ENCODE data around the gene ATXN1.
A peak's percentile ranks its signal among the peaks of the same experiment; 100 is the strongest.

ATXN1 gene

DNA sequence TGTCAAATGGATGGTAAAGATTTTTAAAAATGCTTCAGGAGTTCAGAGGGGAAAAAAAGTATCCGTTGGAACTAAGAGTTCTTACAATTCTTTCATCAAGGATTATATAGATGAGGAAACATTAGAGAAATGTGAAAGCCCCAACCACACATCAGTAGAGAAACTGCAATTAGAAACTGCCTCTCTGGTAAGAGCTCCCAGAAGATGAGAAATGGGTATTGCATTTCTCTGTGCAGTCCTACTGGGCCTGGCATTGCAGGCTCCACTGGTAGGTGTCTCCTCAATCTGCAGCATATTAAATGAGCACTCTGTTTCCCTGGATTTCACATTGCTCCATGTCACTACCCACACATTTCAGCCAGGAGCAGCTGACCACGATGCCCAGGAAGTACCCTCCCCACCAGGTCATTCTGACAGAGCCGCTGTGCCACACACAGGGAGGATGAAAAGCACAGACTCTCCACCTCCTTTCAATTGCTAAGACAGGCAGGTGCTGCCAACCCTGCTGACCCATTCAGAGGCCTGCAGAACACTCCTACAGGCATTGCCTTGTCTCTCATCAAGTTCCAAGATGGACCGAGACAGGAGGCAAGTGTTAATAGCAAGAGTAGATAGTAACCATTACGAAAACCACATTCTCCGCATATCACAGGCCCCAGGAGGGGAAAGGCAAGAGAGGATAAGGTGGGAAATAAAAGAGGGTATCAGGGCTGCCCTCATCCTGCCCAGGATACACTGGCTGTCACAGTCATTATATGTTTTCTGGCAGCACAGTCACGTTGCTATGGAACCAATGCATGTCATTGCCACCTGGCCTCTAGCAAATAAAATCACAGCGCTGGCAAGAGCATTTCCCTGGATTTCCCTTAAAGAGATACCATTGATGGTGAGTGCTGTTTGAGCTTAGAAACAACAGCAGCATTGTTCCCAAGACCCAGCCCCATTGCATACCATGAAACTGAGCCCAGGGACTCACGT lies 241.7 kb downstream of the ATXN1 start:
- peak; percentile 89 for DNase-seq

- DNase-seq = no peak
Measured at GRCh38 chr6:16518265-16518664, 243.0 kb downstream of the ATXN1 start.

GRCh38 chr6:16514249-16514648 lies 247.0 kb downstream of the ATXN1 start:
- DNase-seq = no peak

- DNase-seq = no peak
Measured at GRCh38 chr6:16512544-16513290, 248.5 kb downstream of the ATXN1 start.

DNA sequence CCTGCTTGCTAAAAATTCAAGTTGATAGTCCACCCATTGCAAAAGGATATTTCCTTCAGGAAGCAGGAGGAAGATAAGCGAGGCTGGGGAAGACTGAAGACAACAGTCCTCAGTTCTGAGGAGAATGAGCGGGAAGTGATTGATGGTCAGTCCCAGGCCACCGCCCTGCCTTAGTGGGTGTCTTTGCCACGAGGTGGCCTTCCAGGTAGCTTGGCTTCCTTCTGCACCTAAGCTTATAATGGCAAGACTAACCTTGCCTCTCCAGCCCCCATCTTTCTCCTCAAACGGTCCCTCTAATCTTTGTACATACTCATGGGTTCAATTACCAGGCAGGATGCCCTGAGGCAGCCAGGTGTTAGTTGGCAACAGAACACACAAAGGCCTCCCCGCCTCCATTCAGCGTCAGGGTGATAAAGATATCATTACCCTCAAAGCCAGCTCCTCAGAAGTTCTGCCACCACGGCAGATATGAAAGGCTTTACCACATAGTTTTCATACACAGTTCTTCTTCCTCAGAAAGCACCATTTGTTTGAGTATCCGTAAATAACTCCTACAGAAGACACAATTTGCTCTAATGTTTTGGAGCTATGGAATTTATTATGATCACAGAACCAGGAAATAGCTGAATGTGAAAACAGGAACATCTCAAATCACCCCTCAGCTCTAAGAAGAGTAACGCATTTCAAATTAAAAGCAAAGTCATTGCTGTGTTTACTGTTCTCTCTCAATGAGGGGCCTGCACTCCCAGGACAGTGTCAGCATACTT lies 249.4 kb downstream of the ATXN1 start:
- peak; percentile 58 for DNase-seq

GRCh38 chr6:16511040-16511660 lies 250.1 kb downstream of the ATXN1 start:
- DNase-seq = peak; percentile 50

DNA sequence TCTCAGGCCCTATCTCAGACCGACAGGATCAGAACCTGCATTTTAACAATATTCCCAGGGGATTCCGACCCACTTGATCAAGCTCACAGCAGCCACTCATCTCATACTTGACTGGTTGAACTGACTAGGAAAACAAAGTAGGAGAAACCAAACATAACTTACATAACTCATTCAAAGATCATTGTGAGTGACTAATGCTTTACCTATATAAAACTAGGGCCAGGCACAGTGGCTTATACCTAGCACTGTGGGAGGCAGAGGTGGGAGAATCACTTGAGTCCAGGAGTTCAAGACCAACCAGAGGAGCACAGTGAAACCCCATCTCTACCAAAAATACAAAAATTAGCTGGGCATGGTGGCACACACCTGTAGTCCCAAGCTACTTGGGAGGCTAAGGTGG lies 251.0 kb downstream of the ATXN1 start:
- no peak for DNase-seq

DNA sequence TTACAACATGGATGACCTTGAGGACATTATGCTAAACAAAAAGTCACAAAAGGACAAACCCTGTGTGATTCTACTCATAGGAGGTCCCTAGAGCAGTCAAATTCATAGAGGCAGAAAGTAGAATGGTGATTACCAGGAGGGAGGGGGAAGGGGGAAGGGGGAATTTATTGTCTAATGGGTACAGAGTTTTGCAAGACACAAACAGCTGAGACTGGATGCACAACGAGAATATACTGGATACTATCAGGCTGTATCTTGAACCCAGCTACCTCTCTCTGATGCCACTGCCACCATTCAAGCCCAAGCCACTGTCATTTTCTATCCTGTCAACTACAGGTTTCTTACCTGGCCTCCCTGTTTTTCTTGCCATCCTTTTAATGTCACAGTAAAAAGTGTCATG lies 252.3 kb downstream of the ATXN1 start:
- no peak for DNase-seq

GRCh38 chr6:16505711-16506357 lies 255.4 kb downstream of the ATXN1 start:
- DNase-seq = peak; percentile 41

- DNase-seq = peak; percentile 62
Measured at GRCh38 chr6:16504609-16505008, 256.7 kb downstream of the ATXN1 start.

- peak; percentile 6 for DNase-seq
Measured at GRCh38 chr6:16503970-16504415, 257.3 kb downstream of the ATXN1 start.

GRCh38 chr6:16503241-16503775 lies 258.0 kb downstream of the ATXN1 start:
- no peak for DNase-seq

DNA sequence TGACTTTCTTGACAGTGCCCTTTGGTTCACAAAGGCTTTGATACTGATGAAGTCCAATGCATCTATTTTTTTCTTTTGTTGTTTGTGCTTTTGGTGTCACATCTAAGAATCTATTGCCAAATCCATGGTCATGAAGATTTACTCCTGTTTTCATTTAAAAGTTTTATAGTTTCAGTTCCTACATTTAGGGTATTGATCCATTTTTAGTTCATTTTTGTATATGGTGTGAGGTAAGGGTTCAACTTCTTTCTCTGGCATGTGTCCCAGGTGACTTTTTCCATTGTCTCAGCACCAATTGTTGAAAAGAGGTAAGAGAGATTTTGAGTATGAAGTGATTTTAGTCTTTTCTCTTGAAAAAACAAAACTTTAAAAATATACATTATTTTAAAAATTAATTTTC lies 262.3 kb downstream of the ATXN1 start:
- no peak for DNase-seq

- DNase-seq = no peak
Measured at GRCh38 chr6:16498237-16498636, 263.0 kb downstream of the ATXN1 start.

DNA sequence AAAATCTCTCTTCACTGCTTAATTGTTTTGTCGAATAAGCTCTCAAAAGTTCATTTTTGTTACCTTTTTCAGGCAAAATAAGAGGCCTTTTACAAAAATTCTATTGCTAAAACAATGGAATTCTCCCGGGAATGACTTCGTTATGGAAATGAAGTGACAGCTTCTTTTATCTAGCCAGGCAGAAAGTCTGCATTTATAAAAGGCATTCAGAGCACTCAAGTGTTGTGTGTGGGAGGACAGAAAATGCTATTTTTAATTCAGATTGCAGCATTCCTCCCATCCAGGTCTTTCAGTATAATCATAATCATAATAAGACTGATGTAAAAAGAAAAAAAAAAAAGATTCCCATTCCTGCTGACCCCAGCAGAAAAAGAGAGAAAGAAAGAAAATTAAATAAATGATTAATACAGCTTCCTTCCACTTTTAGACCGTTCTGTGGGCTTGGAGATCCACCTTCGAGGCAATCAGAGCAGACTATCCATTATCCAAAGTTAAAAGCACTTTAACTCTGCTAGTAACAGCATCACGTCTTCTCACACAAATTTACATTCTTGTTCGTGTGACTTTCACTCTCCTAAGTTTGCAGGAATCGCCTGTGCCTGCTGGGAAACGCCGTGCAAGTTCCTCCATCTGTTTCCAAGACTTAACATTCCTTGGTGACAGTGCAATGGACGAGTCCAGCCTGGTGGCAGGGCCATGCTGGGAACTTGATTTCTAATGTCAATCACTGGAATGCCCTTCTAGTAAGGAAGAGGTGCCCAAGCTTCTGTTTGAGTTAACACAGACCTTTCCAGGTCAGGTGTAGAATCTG lies 264.1 kb downstream of the ATXN1 start:
- peak; percentile 20 for DNase-seq

GRCh38 chr6:16496210-16496609 lies 265.1 kb downstream of the ATXN1 start:
- DNase-seq = peak; percentile 37

DNA sequence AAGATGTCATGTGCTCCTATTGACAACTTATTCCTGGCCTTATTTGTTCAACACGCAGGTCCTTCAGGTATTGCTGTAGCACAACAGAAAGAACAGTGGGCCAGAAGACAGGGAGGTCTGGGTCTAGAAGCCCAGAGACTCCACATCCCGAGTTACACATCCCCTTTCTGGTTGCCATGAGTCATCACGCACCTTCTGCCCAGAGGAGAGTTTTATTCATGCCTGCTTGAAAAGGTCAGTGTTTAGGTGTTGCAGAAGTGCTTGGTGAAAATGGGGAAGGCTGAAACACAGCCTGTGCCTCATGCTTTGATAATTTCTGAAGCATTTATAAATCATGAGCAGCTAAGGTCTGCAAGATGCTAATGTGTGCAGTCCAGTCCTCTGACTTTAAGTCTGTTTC lies 266.5 kb downstream of the ATXN1 start:
- DNase-seq = no peak

DNA sequence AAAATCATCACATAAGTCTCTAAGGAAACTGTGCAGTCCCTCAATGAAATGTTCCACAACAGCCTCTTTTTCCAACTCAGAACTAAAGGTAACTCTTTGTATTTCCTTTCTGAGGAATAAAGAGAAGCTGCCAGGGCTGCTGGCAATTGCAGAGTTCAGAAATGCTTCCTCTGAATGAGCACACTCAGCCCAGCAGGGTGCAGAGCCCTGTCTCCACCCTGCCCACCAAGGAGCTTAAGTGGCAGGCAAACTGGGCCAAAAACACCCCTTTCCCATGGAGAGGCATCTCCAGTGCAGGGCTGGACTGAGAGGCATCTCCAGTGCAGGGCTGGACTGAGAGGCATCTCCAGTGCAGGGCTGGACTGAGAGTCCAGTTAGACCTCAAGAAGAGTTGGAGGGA lies 267.5 kb downstream of the ATXN1 start:
- no peak for DNase-seq

DNA sequence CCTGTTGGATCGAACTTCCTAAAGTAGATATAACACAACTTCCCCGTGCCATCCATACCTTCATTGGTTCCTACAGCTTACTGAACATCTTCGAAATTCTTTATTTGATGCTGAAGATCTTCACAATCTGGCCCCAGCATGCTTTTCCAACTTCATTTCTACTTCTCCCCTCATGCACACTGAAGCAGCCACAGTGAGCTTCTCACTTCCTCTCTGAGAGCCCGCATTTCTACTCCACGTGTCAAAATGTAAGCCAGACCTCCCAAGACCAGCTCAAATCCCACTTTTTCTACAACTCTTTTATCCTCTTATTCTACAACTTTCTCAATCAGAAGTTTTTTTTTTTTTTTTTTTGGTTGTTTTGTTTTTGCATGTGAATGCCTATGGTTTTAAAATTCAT lies 268.1 kb downstream of the ATXN1 start:
- DNase-seq = no peak

GRCh38 chr6:16491666-16492313 lies 269.5 kb downstream of the ATXN1 start:
- DNase-seq = no peak
